CD4-positive, alpha-beta T cell treated with Interleukin-6 for 4 hours (primary cell): ENCODE results near the gene ARPC5L.

Experiments used
- DNase-seq: peaks from one replicate; pipeline ENCODE4 v3.0.0-alpha.2; 2020; ENCODE audit warnings: mixed read lengths

Gene ARPC5L

GRCh38 chr9:124868511-124869465 is 6.9 kb downstream of the ARPC5L start:
- peak; percentile 91 for DNase-seq

GRCh38 chr9:124869466-124869985 is 7.6 kb downstream of the ARPC5L start:
- peak; percentile 42 for DNase-seq

DNA sequence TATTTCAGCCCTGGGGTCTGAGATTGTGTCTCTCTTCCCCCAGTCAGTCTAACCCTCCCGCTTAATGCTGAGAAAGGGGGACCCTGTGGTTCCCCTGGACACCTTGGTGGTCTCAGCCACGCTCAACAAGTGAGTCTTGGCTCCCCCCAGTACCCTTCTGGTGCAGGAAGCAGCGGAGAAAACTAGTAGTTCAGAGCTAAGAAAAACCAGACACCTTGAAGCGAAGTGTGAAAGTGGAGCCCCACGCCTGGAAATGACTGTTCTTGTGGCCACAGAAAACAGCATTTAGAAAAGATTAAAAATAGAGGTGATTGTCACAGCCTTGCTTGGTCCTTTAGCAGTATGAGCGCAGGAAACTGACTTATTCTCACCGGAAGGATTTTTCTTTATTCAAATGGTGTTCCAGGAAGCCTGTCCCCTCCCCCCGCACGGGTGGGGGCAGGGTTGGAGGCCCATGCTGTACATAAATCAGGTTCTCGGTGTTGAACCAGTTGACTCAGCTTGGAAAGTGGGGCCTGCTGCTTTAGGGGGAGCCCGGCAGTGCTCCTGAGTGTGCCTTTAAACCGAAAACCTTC is 8.1 kb downstream of the ARPC5L start:
- peak; percentile 92 for DNase-seq

DNA sequence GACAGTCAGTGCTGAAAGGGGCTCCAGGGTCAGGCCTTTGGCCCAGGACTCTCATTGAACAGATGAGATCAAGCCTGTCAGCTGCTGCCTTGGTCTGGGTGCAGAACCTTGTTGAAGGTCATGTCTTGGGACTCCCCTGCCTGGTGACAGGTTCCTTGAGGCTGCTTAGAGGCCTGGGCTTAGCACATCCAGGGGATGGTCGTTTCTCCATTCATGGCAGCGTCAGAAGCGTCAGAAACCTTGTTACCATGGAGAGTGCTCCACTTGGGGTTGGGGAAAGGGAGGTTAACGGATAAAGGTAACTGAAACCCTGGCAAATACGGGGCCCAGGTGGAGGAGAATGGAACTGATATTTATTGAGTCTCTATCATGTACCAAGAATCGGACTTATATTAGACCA is 8.8 kb downstream of the ARPC5L start:
- DNase-seq = no peak

GRCh38 chr9:124871156-124871561 is 9.2 kb downstream of the ARPC5L start:
- no peak for DNase-seq

DNA sequence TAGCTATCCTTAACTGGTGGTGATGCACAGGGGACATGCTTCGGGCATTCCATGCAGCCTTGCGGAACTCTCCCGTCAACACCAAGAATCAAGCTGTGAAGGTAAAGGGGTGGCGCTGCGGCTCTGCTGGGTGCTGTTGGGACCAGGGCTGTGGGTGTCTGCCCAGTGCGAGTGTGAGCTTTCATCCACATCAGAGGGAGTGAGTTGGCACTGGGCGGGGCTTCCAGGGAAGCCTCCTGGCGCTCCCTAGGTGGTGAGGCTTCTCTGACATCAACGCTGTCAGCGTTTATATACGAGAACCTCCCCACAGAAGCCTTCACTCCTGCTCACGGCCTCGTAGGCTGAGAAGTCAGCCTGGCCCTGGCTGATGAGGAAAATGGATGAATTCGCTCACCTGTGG is 11.7 kb downstream of the ARPC5L start:
- DNase-seq = peak; percentile 24

DNA sequence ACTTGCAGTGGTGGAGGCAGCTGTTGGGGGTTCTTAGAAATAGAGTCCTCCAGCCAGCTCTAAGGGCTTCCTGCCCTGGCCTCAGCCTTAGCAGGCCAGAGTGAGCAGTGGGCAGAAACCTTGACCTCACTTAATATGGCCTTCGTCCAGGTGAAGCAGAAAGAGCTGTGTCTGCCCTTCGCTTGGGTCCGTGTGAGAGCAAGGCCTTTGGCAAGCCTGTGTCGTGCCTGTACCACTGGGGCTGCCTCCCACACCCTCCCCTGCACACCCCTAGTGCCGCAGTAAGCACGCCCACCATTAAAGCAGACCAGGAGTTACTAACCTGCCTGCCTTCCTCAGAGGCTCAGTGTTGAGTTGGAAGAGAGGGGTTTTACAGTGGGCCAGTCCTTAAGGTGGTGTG is 13.6 kb downstream of the ARPC5L start:
- no peak for DNase-seq

DNA sequence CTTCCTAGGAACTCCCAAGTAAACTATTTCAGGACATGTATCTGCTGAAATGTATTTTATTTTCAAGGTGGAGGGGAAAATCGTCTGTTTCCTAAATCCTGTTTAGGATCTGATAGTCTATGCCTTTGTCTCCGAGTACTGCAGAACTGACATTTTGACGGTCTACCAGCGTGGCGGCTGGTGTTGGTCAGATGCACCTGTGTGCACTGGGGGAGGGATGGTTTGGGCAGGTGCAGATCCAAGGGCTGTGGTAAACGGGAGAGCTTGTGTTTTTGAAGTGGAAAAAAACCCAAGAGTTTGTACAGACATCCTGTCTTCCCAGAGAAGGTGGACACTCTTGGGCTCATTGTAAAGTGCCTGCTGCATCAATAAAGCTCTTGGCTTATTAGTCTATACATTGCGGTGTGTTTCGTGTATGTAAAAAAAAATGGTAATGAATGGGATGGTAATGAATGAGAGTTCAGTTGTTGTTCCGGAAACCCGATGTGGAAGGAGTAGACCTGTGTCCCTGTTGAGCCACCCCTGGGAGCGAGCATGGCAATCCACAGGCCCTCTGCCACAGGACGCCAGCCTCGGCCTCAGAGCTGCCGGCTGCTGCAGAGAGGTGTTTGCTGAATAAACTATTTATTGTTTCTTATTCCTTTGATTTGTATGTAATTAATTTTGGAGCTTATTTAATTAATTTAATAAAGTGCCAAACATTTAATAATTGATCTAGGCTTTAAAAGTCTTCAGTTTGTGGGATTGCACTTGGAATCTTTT is 15.3 kb downstream of the ARPC5L start:
- no peak for DNase-seq

GRCh38 chr9:124878021-124878420 is 16.1 kb downstream of the ARPC5L start:
- no peak for DNase-seq

DNA sequence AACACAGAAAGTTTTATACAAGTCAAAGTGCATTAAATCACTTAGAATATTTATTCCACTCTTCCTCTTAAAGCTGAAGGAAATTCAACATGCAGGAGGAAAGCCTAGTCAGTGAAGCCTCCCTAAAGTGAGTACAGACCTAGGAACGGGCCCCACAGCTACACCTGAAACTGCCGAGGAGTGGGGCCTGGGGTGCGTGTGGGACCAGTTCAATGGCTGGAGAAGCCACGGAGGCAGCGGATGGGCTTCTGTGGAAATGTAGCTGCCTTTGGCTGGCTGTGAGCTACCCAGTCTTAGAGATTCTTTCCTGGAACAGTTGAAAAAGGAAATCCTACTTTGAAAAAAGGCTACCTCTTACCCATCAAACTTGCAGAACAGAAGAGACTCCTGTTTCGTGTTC is 16.6 kb downstream of the ARPC5L start:
- no peak for DNase-seq

DNA sequence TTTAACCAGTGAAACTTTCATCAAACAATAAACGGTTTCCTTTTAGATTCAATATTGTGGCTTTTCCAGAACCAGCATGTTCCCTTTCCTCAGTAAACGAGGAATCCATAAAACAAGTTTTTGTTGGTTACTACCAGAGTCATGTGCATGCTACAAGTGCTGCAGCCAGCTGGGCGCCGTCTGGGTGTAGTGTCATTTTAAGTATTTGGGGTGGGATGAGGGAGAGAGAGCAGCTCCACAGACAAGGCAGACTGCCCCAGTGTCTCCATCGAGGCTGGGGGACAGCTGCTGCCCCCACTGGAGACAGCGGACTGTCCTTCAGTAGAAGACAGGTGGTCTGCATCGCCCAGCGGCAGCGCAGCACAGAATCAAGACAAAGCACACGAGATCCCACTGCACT is 17.3 kb downstream of the ARPC5L start:
- DNase-seq = no peak

GRCh38 chr9:124880501-124880900 is 18.6 kb downstream of the ARPC5L start:
- DNase-seq = no peak

DNA sequence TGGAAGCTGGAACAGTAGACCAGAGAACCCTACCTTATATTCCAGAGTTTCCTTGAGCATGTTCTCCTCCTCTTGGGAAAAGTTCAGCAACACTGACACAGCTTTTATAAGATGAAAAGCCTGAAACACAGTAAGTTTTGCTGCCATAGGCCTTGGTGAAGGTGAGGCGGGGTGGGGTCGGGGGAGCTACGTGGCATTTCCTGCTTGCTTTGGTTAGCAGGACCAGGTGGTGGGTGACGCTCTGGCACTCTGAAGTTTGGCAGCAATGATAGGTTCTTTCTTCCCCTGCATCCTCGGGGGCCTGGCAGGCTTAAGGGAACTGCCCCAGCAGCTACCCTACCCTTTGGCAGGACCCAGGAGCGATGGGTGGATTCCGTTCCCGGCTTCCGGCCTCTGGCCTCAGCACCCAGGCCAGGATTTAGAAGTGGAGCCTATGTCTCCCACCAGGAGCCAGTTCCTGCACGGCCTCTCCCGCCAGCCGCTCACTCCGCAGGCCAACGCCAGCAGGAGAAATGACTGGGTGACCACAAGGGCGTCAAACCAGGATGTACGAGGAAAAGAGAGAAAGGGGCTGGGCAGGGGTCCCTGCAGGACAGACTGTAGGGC is 19.3 kb downstream of the ARPC5L start:
- no peak for DNase-seq

DNA sequence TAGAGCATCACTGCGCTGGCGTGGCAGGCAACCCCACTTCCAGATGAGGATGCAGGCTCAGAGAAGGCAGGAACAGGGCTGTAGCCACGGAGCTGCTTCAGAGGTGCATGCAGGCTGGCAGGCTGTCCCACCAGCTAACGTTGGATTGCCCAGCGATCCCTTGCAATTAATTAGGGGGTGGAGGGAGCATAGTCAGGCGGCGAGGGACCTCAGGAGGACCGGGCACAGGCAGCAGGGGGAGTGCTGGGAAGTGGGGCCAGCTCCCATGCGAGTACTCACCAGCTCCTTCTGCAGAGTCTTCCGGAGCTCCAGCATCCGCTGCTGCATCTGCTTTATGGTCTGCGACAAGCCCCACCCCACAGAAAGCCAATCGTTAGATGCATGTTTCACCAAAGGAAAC is 20.3 kb downstream of the ARPC5L start:
- DNase-seq = no peak

DNA sequence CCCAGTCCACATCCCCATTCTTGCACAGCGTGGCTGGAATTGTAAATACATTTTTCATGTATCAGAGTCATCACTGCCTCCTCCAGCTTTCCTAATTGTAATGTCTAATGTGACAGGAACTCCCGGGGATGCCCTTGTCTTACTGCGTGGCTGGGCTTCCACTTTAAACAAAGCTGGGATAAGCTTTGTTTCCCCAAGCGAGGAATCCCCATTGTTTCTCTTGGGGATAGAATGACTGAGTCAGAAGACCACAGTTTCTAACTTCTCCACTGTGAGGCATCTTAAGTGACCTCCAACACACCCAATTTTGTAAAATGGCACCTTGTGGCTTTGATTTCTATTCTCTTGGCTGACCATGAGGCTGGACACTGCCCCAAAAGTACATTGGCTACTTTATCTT is 22.4 kb downstream of the ARPC5L start:
- no peak for DNase-seq

GRCh38 chr9:124885551-124885950 is 23.6 kb downstream of the ARPC5L start:
- no peak for DNase-seq

- no peak for DNase-seq
Measured at GRCh38 chr9:124886461-124886860, 24.5 kb downstream of the ARPC5L start.

- no peak for DNase-seq
Measured at GRCh38 chr9:124886866-124887492, 25.0 kb downstream of the ARPC5L start.

DNA sequence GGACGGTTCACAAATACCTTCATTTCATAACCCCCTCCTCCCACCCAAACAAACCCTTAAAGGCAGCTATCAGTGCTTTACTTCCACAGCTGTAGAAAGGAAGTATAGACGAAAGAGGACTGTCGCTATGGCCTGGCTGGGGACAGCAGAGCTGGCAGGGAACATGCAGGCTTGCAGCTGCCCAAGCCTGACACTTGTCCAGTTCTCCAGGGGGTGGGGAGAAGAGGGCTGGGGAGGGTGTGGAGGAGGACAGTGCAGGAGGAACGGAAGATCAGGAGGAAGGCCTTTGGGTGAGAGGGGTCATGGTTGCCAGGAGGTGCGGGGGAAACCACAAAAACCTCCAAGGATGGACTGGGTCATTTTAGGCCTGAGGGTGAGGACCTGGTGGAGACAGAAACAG is 25.9 kb downstream of the ARPC5L start:
- no peak for DNase-seq

GRCh38 chr9:124889006-124889405 is 27.1 kb downstream of the ARPC5L start:
- no peak for DNase-seq

DNA sequence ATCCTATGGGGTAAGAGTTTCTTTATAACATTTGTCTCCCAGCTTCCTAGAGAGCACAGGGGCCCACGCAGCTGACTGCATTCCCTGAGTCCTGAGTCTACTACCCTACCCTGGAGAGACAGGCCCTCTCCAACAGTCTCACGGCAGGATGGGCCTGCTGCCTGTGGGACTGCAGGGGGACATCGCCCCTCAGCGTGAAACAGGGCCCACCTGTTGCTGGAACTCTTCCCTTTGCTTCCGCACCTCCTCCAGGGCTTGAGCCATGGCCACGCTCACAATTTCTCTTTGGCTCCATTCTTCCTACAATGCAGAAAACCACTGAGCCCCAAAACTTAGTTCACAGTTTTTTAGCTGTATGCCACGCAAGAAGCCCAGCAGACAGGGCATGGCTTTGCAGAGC is 28.2 kb downstream of the ARPC5L start:
- DNase-seq = no peak

DNA sequence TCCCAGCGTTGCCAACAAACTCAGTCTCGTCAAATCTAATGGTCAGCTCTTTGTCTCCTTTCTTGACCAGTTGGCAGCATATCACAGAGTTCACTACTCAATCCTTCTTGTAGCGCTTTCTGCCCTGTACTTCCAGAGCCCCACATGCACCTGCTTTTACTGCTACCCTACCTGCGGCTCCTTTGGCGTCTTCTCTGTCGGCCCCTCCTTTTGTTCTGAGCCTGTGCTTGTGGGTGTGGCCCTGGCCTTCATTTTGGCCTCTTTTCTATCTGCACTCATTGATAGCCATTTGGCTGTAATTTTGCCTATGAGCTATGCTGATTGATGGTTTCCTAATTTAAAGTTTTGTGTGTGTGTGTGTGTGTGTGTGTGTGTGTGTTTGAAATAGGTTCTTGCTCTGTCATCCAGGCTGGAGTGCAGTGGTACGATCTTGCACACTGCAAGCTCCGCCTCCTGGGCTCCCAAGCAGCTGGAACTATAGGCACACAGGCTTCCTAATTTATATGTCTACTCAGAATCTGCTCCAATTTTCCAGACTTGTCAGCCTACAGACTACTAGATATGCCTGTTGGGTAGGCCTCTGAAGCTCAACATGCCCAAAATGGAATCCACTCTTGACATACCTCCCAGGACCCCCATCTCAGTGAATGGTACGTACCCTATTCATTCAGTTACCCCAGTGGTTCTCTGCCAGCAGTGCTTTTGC is 32.3 kb downstream of the ARPC5L start:
- no peak for DNase-seq
